ENCODE data around the gene ARID5A. TPM values are rescaled to one million over a fixed set of nuclear protein-coding genes. Genes with fewer than 3 reads are reported as not detected.

ARID5A gene
- total and polyA plus RNA-seq, 2 of the 13 experiments (the other 11 are each of a cell fraction or from before 2014, with no cell fraction given): 6.0 to 9.5 TPM

DNA sequence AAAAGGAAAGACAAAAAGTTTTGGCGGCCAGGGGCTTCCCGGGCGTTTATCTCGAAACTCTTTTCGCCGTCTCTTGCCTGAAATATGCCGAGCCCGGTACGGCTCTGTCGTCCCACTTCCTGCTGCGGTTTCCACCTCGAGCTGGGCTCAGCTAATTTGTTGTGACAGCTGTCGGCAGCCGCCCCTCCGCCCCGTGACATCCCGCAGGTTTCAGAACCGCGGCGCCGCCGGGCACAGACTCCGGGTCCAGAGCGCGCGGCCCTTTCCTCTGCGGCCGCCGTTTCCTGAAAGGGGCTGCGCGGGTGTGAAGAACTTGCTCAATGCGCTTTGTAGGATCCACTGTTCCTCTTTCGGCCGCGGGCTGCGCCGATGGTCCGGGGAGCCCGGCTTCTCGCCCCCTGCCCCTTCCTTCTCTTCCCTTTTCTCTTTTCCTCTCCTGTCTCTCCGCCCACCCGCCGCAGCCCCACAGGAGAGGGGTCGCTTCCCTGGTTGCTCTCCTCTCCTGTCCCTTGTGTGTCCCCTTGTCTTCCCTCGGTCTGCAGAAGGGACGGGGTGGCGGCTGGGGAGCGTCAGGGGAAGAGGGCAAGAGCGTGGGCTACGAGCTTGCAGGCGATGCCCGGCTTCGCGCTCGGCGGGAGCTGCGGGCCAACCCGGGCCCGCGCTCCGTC lies 648 bp downstream of the ARID5A start (continued):
- 0 out of 2 replicates have a peak, but pooled peaks have one; percentile 1 for TF ChIP-seq ZNF616 (CRISPR knock-in tag; IDR thresholded peaks at IDR 0.05; ENCODE audit: low read depth)
- TF ChIP-seq TAF1 (CRISPR knock-in tag; IDR thresholded peaks at IDR 0.05): 0 out of 2 replicates have a peak, but pooled peaks have one; percentile 18
- TF ChIP-seq, protein P1, sequence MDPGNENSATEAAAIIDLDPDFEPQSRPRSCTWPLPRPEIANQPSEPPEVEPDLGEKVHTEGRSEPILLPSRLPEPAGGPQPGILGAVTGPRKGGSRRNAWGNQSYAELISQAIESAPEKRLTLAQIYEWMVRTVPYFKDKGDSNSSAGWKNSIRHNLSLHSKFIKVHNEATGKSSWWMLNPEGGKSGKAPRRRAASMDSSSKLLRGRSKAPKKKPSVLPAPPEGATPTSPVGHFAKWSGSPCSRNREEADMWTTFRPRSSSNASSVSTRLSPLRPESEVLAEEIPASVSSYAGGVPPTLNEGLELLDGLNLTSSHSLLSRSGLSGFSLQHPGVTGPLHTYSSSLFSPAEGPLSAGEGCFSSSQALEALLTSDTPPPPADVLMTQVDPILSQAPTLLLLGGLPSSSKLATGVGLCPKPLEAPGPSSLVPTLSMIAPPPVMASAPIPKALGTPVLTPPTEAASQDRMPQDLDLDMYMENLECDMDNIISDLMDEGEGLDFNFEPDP (CRISPR knock-in tag; conservative IDR thresholded peaks at IDR 0.05): no peak
- TF ChIP-seq SKIL (CRISPR knock-in tag; IDR thresholded peaks at IDR 0.05; ENCODE audit: borderline replicate concordance): peak; percentile 59; the same call in 1 of the 2 replicates
- TF ChIP-seq EED (CRISPR knock-in tag; IDR thresholded peaks at IDR 0.05): peak; percentile 16; the same call in 1 of the 2 replicates
- peak; percentile 57; the same call in 1 of the 2 replicates for TF ChIP-seq ZNF563 (CRISPR knock-in tag; IDR thresholded peaks at IDR 0.05)
- 0 out of 2 replicates have a peak, but pooled peaks have one; percentile 9 for TF ChIP-seq ZNF451 (CRISPR knock-in tag; IDR thresholded peaks at IDR 0.05)
- TF ChIP-seq KLF16 (CRISPR knock-in tag; IDR thresholded peaks at IDR 0.05): 0 out of 4 replicates have a peak, but pooled peaks of 1 of the 2 experiments have one; percentile 6
- 0 out of 2 replicates have a peak, but pooled peaks have one; percentile 31 for TF ChIP-seq ZNF354B (CRISPR knock-in tag; IDR thresholded peaks at IDR 0.05)
- TF ChIP-seq, protein P2, sequence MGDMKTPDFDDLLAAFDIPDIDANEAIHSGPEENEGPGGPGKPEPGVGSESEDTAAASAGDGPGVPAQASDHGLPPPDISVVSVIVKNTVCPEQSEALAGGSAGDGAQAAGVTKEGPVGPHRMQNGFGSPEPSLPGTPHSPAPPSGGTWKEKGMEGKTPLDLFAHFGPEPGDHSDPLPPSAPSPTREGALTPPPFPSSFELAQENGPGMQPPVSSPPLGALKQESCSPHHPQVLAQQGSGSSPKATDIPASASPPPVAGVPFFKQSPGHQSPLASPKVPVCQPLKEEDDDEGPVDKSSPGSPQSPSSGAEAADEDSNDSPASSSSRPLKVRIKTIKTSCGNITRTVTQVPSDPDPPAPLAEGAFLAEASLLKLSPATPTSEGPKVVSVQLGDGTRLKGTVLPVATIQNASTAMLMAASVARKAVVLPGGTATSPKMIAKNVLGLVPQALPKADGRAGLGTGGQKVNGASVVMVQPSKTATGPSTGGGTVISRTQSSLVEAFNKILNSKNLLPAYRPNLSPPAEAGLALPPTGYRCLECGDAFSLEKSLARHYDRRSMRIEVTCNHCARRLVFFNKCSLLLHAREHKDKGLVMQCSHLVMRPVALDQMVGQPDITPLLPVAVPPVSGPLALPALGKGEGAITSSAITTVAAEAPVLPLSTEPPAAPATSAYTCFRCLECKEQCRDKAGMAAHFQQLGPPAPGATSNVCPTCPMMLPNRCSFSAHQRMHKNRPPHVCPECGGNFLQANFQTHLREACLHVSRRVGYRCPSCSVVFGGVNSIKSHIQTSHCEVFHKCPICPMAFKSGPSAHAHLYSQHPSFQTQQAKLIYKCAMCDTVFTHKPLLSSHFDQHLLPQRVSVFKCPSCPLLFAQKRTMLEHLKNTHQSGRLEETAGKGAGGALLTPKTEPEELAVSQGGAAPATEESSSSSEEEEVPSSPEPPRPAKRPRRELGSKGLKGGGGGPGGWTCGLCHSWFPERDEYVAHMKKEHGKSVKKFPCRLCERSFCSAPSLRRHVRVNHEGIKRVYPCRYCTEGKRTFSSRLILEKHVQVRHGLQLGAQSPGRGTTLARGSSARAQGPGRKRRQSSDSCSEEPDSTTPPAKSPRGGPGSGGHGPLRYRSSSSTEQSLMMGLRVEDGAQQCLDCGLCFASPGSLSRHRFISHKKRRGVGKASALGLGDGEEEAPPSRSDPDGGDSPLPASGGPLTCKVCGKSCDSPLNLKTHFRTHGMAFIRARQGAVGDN (CRISPR knock-in tag; IDR thresholded peaks at IDR 0.05): peak; percentile 80
- peak; percentile 38; the same call in 1 of the 2 replicates for TF ChIP-seq TFAP4 (IDR thresholded peaks at IDR 0.05; ENCODE audit: borderline replicate concordance, low read depth)
- TF ChIP-seq SIN3A (IDR thresholded peaks at IDR 0.05; ENCODE audit: borderline replicate concordance, low read depth, low read length): peak; percentile 26; the same call in 1 of the 2 replicates
- TF ChIP-seq ZNF770 (CRISPR knock-in tag; IDR thresholded peaks at IDR 0.05): 0 out of 2 replicates have a peak, but pooled peaks have one; percentile 16
- TF ChIP-seq KDM5B (CRISPR knock-in tag; IDR thresholded peaks at IDR 0.05; ENCODE audit: borderline replicate concordance): 0 out of 2 replicates have a peak, but pooled peaks have one; percentile 1
